Natural killer cell (primary cell): ENCODE data around the gene CLK2. TPM values are rescaled to one million over a fixed set of nuclear protein-coding genes. Genes with fewer than 3 reads are reported as not detected.

Source experiments
- ATAC-seq, 3 donors: fragments of 150-1000 bp in 2 of 3; fragments of 200-7000 bp in 1 of 3; cut with Tn5 transposase; 1 replicate in 1 of 3; 2 replicates in 2 of 3; pipeline ENCODE4 v1.10.0; 2021; ENCODE audit warnings: mild to moderate bottlenecking in 2 of 3, moderate library complexity in 2 of 3
- DNase-seq, 2 donors: peaks; one replicate each; pipeline versions ENCODE4 v3.0.0 to v3.0.0-alpha.2; 2013 to 2021; ENCODE audit warnings: mixed read lengths in 1 of 2
- H3K27ac ChIP-seq: one replicate; pipeline ENCODE4 v1.5.1; 2013; ENCODE audit warnings: mild to moderate bottlenecking, low read length
- H3K27me3 ChIP-seq: one replicate; pipeline ENCODE4 v1.6.1; 2013; ENCODE audit warnings: low read length; ENCODE audit not compliant: control insufficient read depth, insufficient read depth
- H3K36me3 ChIP-seq: one replicate; pipeline ENCODE4 v1.6.1; 2013; ENCODE audit warnings: low read length; ENCODE audit not compliant: control insufficient read depth, insufficient read depth
- H3K4me1 ChIP-seq: one replicate; pipeline ENCODE4 v1.6.1; 2013; ENCODE audit warnings: low read length; ENCODE audit not compliant: control insufficient read depth, insufficient read depth
- H3K4me3 ChIP-seq: one replicate; pipeline ENCODE4 v1.5.1; 2013; ENCODE audit warnings: low read length
- H3K9me3 ChIP-seq: one replicate; pipeline ENCODE4 v1.6.1; 2013; ENCODE audit warnings: low read length; ENCODE audit not compliant: control insufficient read depth, insufficient read depth
- H3K27ac Mint-ChIP-seq, 2 donors: one replicate each; pipeline ENCODE4 v1.8.0; 2022; ENCODE audit warnings: mild to moderate bottlenecking in 2 of 2, mixed read lengths in 2 of 2, moderate library complexity in 1 of 2
- H3K27me3 Mint-ChIP-seq, 2 donors: one replicate each; pipeline ENCODE4 v1.8.0; 2022; ENCODE audit warnings: low read depth in 2 of 2, mixed read lengths in 2 of 2
- H3K36me3 Mint-ChIP-seq: one replicate; pipeline ENCODE4 v1.8.0; 2022; ENCODE audit warnings: mixed read lengths
- H3K4me1 Mint-ChIP-seq, 2 donors: one replicate each; pipeline ENCODE4 v1.8.0; 2022; ENCODE audit warnings: mixed read lengths in 2 of 2
- H3K4me3 Mint-ChIP-seq: one replicate; pipeline ENCODE4 v1.8.0; 2022; ENCODE audit warnings: mild to moderate bottlenecking, moderate library complexity, mixed read lengths
- H3K9me3 Mint-ChIP-seq, 2 donors: one replicate each; pipeline ENCODE4 v1.8.0; 2022; ENCODE audit warnings: mixed read lengths in 2 of 2
- CTCF ChIP-seq: fragments of 200-600 bp; IDR thresholded peaks from one replicate; pipeline ENCODE4 v1.8.0; 2022; ENCODE audit warnings: antibody characterized with exemption
- WGBS: methylation state at CpG from one replicate; pipeline ENCODE4 v1.1.7; 2013; ENCODE audit warnings: missing lambda C conversion rate; ENCODE audit not compliant: insufficient coverage; 5-methylcytosine and 5-hydroxymethylcytosine counted together
- intact Hi-C: fragments of 100-400 bp; cut with micrococcal nuclease; formaldehyde crosslinking; loops from one replicate; pipeline ENCODE4 v1.14.2; 2022
- total RNA-seq, 4 donors: library from RNA; stranded (reverse); fragments of 120-200 nt in 1 of 4; gene quantifications; one replicate each; pipeline versions ENCODE4 v1.2.3 to v1.2.4, GENCODE V29; 2013 to 2022

The CLK2 gene
- total RNA-seq, 3 donors from 2014 or later (not counting 1 experiment from before 2014, with no cell fraction given): 70.4 to 97.5 (median 84.4) TPM

GRCh38 chr1:155253797-155254196, 19.5 kb downstream of the CLK2 start:
- Histone ChIP-seq H3K27ac (no peak overlapping the region), H3K27me3 (no peaks in the 10 kb centered on the region), H3K36me3 (peaks cover 19% of the 10 kb centered on the region), H3K4me1 (peaks cover 33% of the 10 kb centered on the region), H3K4me3 (no peak overlapping the region), H3K9me3 (no peaks in the 10 kb centered on the region)
- Mint-ChIP-seq H3K4me3 (peak overlapping the region; percentile 86), H3K27me3 (no peaks in the 10 kb centered on the region), H3K27ac (no peak overlapping the region), H3K9me3 (no peaks in the 10 kb centered on the region), H3K36me3 (peaks cover 9% of the 10 kb centered on the region), H3K4me1 (peaks cover 31 to 37% of the 10 kb centered on the region in 2 donors)
- DNase-seq: no peak
- ATAC-seq: no peak
- intact Hi-C loops: loop anchor here (10.0 kb wide), 1 partner anchor 251 kb away; no protein-coding TSS in a partner anchor
- WGBS: 94% methylated on average over 5 of the region's 5 CpGs
- no peak for TF ChIP-seq CTCF

GRCh38 chr1:155253208-155253607, 20.1 kb downstream of the CLK2 start:
- intact Hi-C loops: loop anchor here (10.0 kb wide), 1 partner anchor 252 kb away; no protein-coding TSS in a partner anchor
- DNase-seq (no peak), ATAC-seq (no peak)
- Mint-ChIP-seq H3K9me3 (no peaks in the 10 kb centered on the region), H3K36me3 (peaks cover 9% of the 10 kb centered on the region), H3K4me3 (peak overlapping the region; percentile 62), H3K27me3 (no peaks in the 10 kb centered on the region), H3K4me1 (peaks cover 31 to 37% of the 10 kb centered on the region in 2 donors), H3K27ac (no peak overlapping the region)
- Histone ChIP-seq H3K27me3 (no peaks in the 10 kb centered on the region), H3K9me3 (no peaks in the 10 kb centered on the region), H3K27ac (no peak overlapping the region), H3K4me3 (no peak overlapping the region), H3K4me1 (peaks cover 33% of the 10 kb centered on the region), H3K36me3 (peaks cover 15% of the 10 kb centered on the region)
- 93% methylated on average over 5 of the region's 5 CpGs for WGBS
- no peak for TF ChIP-seq CTCF

GRCh38 chr1:155251566-155251965, 21.7 kb downstream of the CLK2 start:
- Histone ChIP-seq H3K27ac (no peak overlapping the region), H3K4me3 (no peak overlapping the region), H3K4me1 (peaks cover 33% of the 10 kb centered on the region), H3K9me3 (no peaks in the 10 kb centered on the region), H3K27me3 (no peaks in the 10 kb centered on the region), H3K36me3 (peaks cover 5% of the 10 kb centered on the region)
- Mint-ChIP-seq H3K36me3 (no peaks in the 10 kb centered on the region), H3K27ac (no peak overlapping the region), H3K27me3 (no peaks in the 10 kb centered on the region), H3K4me3 (no peak overlapping the region), H3K4me1 (peaks cover 22 to 37% of the 10 kb centered on the region in 2 donors), H3K9me3 (no peaks in the 10 kb centered on the region)
- ATAC-seq: no peak
- DNase-seq: no peak
- intact Hi-C loops: loop anchor here (2.0 to 10.0 kb wide), 2 partner anchors 21 to 253 kb away; partner anchors contain the start of gene CLK2
- TF ChIP-seq CTCF: no peak
- 98% methylated on average over 6 of the region's 7 CpGs for WGBS
